ENCODE data around the gene CDH26.

CDH26 gene

DNA sequence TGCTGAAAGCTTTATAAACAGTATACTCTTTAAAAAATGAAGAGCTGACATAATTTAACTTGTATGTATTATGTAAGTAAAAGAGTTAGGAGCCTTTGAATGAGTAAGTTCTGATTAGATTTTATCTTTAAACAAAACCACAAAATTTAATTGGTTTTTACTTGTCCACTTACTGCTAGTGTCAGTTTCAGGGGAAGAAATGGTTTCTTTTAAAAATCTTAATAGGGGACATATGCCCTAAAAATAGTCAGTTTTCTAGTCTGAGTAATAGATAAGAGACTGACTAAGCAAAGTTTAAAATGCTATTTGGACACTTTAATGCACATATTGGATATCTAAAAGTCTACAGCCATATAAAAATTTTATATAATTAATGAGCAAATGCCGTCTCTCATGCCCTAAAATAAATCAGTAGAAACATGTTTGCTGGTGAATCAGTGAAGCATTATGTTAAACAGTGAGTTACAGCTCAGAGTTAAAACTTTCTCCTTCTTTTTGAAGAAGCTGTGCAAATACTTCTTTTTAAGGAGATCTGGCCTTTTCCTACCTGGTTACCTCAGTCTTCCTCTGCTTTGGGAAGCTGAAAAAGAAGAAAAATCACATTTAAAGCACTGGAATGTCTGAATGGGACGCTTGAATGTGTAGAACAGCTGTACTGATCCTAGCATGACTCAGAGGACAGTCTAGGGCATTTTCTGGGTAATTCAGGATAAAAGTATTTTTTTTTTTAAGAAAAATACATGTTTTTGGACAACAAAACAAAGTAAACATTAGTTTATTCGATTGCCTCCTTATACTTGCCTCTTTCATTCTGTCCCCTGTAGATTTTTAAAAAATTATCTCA is 55.3 kb downstream of the CDH26 start:
- DNase-seq (ENCODE audit: low read depth): no peak

- DNase-seq (ENCODE audit: low read depth): no peak
Measured at GRCh38 chr20:60016406-60016805, 58.2 kb downstream of the CDH26 start.

- no peak for DNase-seq (ENCODE audit: low read depth)
Measured at GRCh38 chr20:60020251-60020650, 62.0 kb downstream of the CDH26 start.

DNA sequence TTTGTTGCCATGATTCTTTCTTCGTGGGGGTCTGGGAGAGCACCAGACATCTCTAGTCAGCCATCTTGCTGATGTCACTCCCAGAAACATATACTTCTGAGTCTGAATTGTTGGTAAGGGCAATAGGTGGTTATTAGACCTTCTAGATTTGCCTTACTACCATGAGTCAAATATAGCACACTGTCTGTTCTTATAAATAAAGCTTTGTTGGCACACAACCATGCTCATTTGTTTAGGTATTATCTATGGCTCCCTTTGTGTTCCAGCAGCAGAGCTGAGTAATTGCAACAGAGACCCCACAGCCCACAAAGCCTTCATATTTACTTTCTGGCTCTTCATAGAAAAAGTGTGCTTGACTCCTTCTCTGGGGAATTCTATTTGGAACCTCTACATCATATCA is 62.9 kb downstream of the CDH26 start:
- no peak for DNase-seq (ENCODE audit: low read depth)

GRCh38 chr20:60022849-60023248 is 64.6 kb downstream of the CDH26 start:
- no peak for DNase-seq (ENCODE audit: low read depth)

- DNase-seq (ENCODE audit: low read depth): no peak
Measured at GRCh38 chr20:60024245-60024644, 66.0 kb downstream of the CDH26 start.

- no peak for DNase-seq (ENCODE audit: low read depth)
Measured at GRCh38 chr20:60024801-60025200, 66.6 kb downstream of the CDH26 start.

DNA sequence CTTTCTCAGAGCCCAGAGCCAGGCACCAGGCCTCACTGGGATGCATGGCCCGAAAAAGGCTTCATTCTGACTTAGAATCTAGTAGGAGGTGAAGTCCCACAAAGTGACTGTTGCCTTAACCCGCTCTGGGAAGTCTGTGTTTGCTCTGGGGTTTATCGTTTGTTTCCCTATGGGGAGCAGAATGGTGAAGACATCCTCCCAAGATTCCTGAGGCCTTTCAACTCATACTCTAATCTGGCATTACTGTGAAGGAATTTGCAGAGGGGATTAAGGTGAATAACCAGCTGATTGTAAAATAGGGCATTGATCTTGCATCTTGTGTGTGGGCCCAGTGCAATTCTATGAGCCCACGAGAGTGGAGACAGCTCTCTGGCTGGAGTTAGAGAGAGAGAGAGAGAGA is 67.8 kb downstream of the CDH26 start:
- DNase-seq (ENCODE audit: low read depth): no peak

DNA sequence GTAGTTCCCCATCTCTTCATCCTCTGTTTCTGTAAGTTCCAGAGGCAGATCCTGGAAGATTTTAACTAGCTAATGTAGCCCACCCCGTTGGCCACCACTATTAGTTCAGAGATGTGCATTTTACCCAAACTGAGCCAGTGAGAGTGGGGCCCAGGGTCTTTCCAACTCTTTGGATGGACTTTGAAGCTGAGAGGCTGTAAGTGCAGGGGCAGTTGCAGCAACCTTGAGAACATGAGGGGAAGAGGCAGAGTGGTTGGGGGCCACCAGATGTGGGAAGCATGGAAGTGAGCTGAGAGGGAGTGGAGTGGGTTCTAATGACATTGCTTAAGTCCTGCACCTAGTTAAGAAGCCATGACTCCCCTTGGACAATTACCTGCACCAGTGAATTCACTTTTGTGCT is 72.2 kb downstream of the CDH26 start:
- no peak for DNase-seq (ENCODE audit: low read depth)

DNA sequence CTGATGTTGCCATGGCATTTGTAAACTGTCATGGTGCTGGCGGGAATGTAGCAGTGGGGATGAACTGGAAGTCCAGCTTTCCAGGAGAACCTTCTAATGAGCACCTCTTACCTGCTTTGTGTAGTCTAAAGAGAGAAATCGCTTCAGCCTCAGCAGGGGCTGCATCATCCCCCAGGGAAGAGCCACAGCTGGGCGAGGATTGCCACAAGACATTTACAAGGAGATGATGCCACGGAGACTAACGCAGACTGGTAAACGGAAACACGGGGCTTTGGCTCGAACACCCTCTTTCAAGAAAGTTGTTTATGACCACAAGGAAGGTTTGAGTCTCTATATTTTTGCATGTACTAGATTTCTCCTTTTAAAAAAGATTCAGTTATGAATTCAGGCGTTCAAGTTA is 72.9 kb downstream of the CDH26 start:
- DNase-seq (ENCODE audit: low read depth): no peak

- DNase-seq (ENCODE audit: low read depth): no peak
Measured at GRCh38 chr20:60034231-60035110, 76.2 kb downstream of the CDH26 start.

GRCh38 chr20:60035486-60035885 is 77.3 kb downstream of the CDH26 start:
- no peak for DNase-seq (ENCODE audit: low read depth)

- DNase-seq (ENCODE audit: low read depth): no peak
Measured at GRCh38 chr20:60036346-60036745, 78.1 kb downstream of the CDH26 start.

GRCh38 chr20:60036746-60037499 is 78.7 kb downstream of the CDH26 start:
- no peak for DNase-seq (ENCODE audit: low read depth)

GRCh38 chr20:60038400-60039008 is 80.3 kb downstream of the CDH26 start:
- no peak for DNase-seq (ENCODE audit: low read depth)

GRCh38 chr20:60039526-60039925 is 81.3 kb downstream of the CDH26 start:
- DNase-seq (ENCODE audit: low read depth): no peak

- no peak for DNase-seq (ENCODE audit: low read depth)
Measured at GRCh38 chr20:60040471-60041162, 82.4 kb downstream of the CDH26 start.

GRCh38 chr20:60041436-60042165 is 83.4 kb downstream of the CDH26 start:
- DNase-seq (ENCODE audit: low read depth): peak; percentile 54

- no peak for DNase-seq (ENCODE audit: low read depth)
Measured at GRCh38 chr20:60043435-60043834, 85.2 kb downstream of the CDH26 start.

GRCh38 chr20:60046011-60046413 is 87.8 kb downstream of the CDH26 start:
- peak; percentile 61 for DNase-seq (ENCODE audit: low read depth)

- no peak for DNase-seq (ENCODE audit: low read depth)
Measured at GRCh38 chr20:60046436-60046835, 88.2 kb downstream of the CDH26 start.

Measured in GM04503 (cell line).